Measurements from ENCODE around the gene RCCD1. TPM values are rescaled to one million over a fixed set of nuclear protein-coding genes. Genes with fewer than 3 reads are reported as not detected.

The RCCD1 gene
- total and polyA plus RNA-seq, 7 donors = 4.4 to 7.6 (median 6.0) TPM

DNA sequence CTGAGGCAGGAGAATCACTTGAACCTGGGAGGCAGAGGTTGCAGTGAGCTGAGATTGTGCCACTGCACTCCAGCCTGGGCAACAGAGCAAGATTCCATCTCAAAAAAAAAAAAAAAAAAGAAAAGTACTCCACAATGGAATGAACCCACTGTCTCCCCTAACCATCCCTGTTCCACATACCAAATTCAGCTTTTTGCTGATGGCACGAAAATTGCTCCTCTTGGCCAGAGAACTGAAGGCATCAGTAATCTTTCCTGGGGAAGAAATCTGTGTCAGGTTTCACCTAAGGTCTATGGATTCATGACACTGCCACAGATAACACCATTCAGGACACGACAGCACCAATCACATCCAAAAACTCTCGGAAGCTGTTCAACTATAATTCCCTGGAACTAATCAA lies 46.5 kb downstream of the RCCD1 start:
- no peak overlapping the region for H3K4me3 ChIP-seq
- intact Hi-C loops (cut with DNase I) = no loop called here
- H3K27ac ChIP-seq = no peak overlapping the region
- WGBS, 3 donors = 62 to 77% (median 66%) methylated on average over 3 of the region's 3 CpGs
- H3K36me3 ChIP-seq (ENCODE audit: insufficient read depth in 1 of 2, low read depth in 1 of 2) = peaks cover 11 to 92% of the 10 kb centered on the region in 2 donors
- H3K9me3 ChIP-seq = no peaks in the 10 kb centered on the region
- TF ChIP-seq, protein P1, sequence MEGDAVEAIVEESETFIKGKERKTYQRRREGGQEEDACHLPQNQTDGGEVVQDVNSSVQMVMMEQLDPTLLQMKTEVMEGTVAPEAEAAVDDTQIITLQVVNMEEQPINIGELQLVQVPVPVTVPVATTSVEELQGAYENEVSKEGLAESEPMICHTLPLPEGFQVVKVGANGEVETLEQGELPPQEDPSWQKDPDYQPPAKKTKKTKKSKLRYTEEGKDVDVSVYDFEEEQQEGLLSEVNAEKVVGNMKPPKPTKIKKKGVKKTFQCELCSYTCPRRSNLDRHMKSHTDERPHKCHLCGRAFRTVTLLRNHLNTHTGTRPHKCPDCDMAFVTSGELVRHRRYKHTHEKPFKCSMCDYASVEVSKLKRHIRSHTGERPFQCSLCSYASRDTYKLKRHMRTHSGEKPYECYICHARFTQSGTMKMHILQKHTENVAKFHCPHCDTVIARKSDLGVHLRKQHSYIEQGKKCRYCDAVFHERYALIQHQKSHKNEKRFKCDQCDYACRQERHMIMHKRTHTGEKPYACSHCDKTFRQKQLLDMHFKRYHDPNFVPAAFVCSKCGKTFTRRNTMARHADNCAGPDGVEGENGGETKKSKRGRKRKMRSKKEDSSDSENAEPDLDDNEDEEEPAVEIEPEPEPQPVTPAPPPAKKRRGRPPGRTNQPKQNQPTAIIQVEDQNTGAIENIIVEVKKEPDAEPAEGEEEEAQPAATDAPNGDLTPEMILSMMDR (IDR thresholded peaks at IDR 0.05) = no peak
- H3K4me1 ChIP-seq = no peaks in the 10 kb centered on the region
- no peaks in the 10 kb centered on the region for H3K27me3 ChIP-seq (ENCODE audit: insufficient read depth in 3 of 3, low read length in 2 of 3)
- ATAC-seq (no peak), DNase-seq (no peak)

DNA sequence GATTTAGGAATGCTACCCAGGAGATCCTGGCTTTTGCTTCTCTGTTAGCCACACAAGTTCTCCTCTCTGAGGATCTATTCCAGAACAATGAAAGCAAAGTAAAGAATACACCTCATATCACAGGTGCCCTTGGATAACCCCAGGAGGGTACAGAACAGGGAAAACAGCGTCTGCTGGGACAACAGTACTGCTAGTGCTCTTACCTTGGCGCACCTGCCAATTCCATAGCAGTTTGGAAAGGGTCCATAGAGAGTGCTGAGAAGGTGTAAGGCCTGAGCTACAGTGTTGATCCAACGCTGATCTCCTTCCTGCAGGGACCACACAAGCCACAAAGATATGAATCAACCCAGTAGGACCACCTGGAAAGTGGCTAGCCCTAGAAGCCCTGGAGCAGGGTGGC lies 52.6 kb downstream of the RCCD1 start:
- H3K4me3 ChIP-seq = no peak overlapping the region
- H3K36me3 ChIP-seq (ENCODE audit: insufficient read depth in 1 of 2, low read depth in 1 of 2) = peaks cover 14 to 100% of the 10 kb centered on the region in 2 donors
- no peak for DNase-seq
- H3K27me3 ChIP-seq (ENCODE audit: insufficient read depth in 3 of 3, low read length in 2 of 3) = no peaks in the 10 kb centered on the region
- no peaks in the 10 kb centered on the region for H3K4me1 ChIP-seq
- intact Hi-C loops (cut with DNase I) = no loop called here
- TF ChIP-seq, protein P1 (IDR thresholded peaks at IDR 0.05) = no peak
- no peak overlapping the region for H3K27ac ChIP-seq
- no peak for ATAC-seq
- H3K9me3 ChIP-seq = no peaks in the 10 kb centered on the region
- 94 to 99% (median 95%) methylated on average over 3 of the region's 3 CpGs for WGBS, 3 donors

Other genes starting within 250 kb of the RCCD1 start
- gene BLM, start 237.5 kb upstream of the RCCD1 start, total RNA-seq = 1 to 10 TPM in 2 of 4 donors, under 1 TPM in 2; 0.27 to 2.4 (median 1.4) TPM
- 10 to 100 TPM in 1 of 3 donors, 1 to 10 TPM in 1, under 1 TPM in 1; 0.74 to 15.6 (median 1.7) TPM for gene BLM, start 237.5 kb upstream of the RCCD1 start, polyA plus RNA-seq
- 10 to 100 TPM; 27.2 to 67.8 (median 55.7) TPM for gene FURIN, start 86.3 kb upstream of the RCCD1 start, total RNA-seq
- 10 to 100 TPM; 37.6 to 99.3 (median 40.8) TPM for gene FURIN, start 86.3 kb upstream of the RCCD1 start, polyA plus RNA-seq
- gene FES, start 70.4 kb upstream of the RCCD1 start, total RNA-seq = 1 to 10 TPM; 6.7 to 7.7 (median 7.2) TPM
- gene FES, start 70.4 kb upstream of the RCCD1 start, polyA plus RNA-seq = 1 to 10 TPM; 4.2 to 8.1 (median 5.5) TPM
- 100 to 1,000 TPM in 3 of 4 donors, 10 to 100 TPM in 1; 73.0 to 127 (median 121) TPM for gene MAN2A2, start 51.6 kb upstream of the RCCD1 start, total RNA-seq
- 100 to 1,000 TPM in 1 of 3 donors, 10 to 100 TPM in 2; 22.9 to 111 (median 41.5) TPM for gene MAN2A2, start 51.6 kb upstream of the RCCD1 start, polyA plus RNA-seq
- gene HDDC3, start 22.3 kb upstream of the RCCD1 start, total RNA-seq = 10 to 100 TPM in 3 of 4 donors, 1 to 10 TPM in 1; 9.9 to 25.5 (median 12.9) TPM
- gene HDDC3, start 22.3 kb upstream of the RCCD1 start, polyA plus RNA-seq = 10 to 100 TPM in 2 of 3 donors, 1 to 10 TPM in 1; 7.2 to 23.9 (median 14.0) TPM
- gene UNC45A, start 19.6 kb upstream of the RCCD1 start, total RNA-seq = 10 to 100 TPM; 11.0 to 17.5 (median 12.1) TPM
- 10 to 100 TPM in 2 of 3 donors, 1 to 10 TPM in 1; 9.2 to 15.3 (median 11.2) TPM for gene UNC45A, start 19.6 kb upstream of the RCCD1 start, polyA plus RNA-seq
- 1 to 10 TPM; 1.6 to 2.2 (median 1.9) TPM for gene PRC1, start 39.7 kb downstream of the RCCD1 start, total RNA-seq
- 1 to 10 TPM in 2 of 3 donors, under 1 TPM in 1; 0.68 to 3.5 (median 1.3) TPM for gene PRC1, start 39.7 kb downstream of the RCCD1 start, polyA plus RNA-seq
- 1 to 10 TPM; 4.2 to 6.7 (median 4.7) TPM for gene VPS33B, start 67.7 kb downstream of the RCCD1 start, total RNA-seq
- 1 to 10 TPM; 3.2 to 7.5 (median 6.7) TPM for gene VPS33B, start 67.7 kb downstream of the RCCD1 start, polyA plus RNA-seq
- gene SV2B, start 145.4 kb downstream of the RCCD1 start, total RNA-seq = 10 to 100 TPM in 1 of 4 donors, 1 to 10 TPM in 3; 2.1 to 10.1 (median 4.9) TPM
- under 1 TPM; 0.25 to 0.75 (median 0.64) TPM for gene SV2B, start 145.4 kb downstream of the RCCD1 start, polyA plus RNA-seq